Trophoblast cell (in vitro differentiated cells and primary cell): ENCODE measurements around the gene ZNF326.
"Not testable (repeated sequence)": the region's sequence is repeated elsewhere in the genome, so short reads cannot be mapped to it uniquely, and the experiment has no call there.

Experiments used
- DNase-seq, 2 donors: peaks; one replicate each; pipeline ENCODE4 v3.0.0-alpha.2; 2016
- H2AFZ ChIP-seq: 2 replicates; pipeline ENCODE4 v1.6.1; 2013; ENCODE audit warnings: low read length, moderate library complexity, mild to moderate bottlenecking; ENCODE audit not compliant: insufficient read depth, poor library complexity
- H2AK5ac ChIP-seq: 2 replicates; pipeline ENCODE4 v1.6.1; 2013; ENCODE audit warnings: mild to moderate bottlenecking, low read length
- H2BK120ac ChIP-seq: 2 replicates; pipeline ENCODE4 v1.6.1; 2013; ENCODE audit warnings: low read length, mild to moderate bottlenecking, moderate library complexity; ENCODE audit not compliant: insufficient read depth, poor library complexity
- H2BK12ac ChIP-seq: 2 replicates; pipeline ENCODE4 v1.6.1; 2013; ENCODE audit warnings: mild to moderate bottlenecking, low read length, moderate library complexity
- H2BK5ac ChIP-seq: 2 replicates; pipeline ENCODE4 v1.6.1; 2013; ENCODE audit warnings: low read length, low read depth, moderate library complexity, mild to moderate bottlenecking; ENCODE audit not compliant: poor library complexity
- H3K14ac ChIP-seq: 2 replicates; pipeline ENCODE4 v1.6.1; 2013; ENCODE audit warnings: mild to moderate bottlenecking, low read length
- H3K18ac ChIP-seq: 2 replicates; pipeline ENCODE4 v1.6.1; 2013; ENCODE audit warnings: mild to moderate bottlenecking, low read length
- H3K23ac ChIP-seq: 2 replicates; pipeline ENCODE4 v1.6.1; 2013; ENCODE audit warnings: low read length
- H3K27ac ChIP-seq: 2 replicates; pipeline ENCODE4 v1.5.1; 2013; ENCODE audit warnings: low read depth, mild to moderate bottlenecking, inconsistent platforms, low read length, moderate library complexity
- H3K27me3 ChIP-seq: 2 replicates; pipeline ENCODE4 v1.6.1; 2013; ENCODE audit warnings: inconsistent platforms, mild to moderate bottlenecking, low read length, moderate library complexity; ENCODE audit not compliant: insufficient read depth
- H3K36me3 ChIP-seq, 2 experiments: 1 replicate in 1 of 2; 2 replicates in 1 of 2; pipeline ENCODE4 v1.6.1; 2013; ENCODE audit warnings: low read length in 2 of 2, mild to moderate bottlenecking in 2 of 2, moderate library complexity in 1 of 2; ENCODE audit not compliant: insufficient read depth in 2 of 2, control insufficient read depth in 1 of 2
- H3K4ac ChIP-seq: 2 replicates; pipeline ENCODE4 v1.6.1; 2013; ENCODE audit warnings: low read depth, mild to moderate bottlenecking, low read length, moderate library complexity
- H3K4me1 ChIP-seq, 2 experiments: 1 replicate in 1 of 2; 2 replicates in 1 of 2; pipeline ENCODE4 v1.6.1; 2013; ENCODE audit warnings: low read length in 2 of 2, mild to moderate bottlenecking in 2 of 2, moderate library complexity in 1 of 2; ENCODE audit not compliant: insufficient read depth in 2 of 2, control insufficient read depth in 1 of 2
- H3K4me2 ChIP-seq: 2 replicates; pipeline ENCODE4 v1.6.1; 2013; ENCODE audit warnings: inconsistent platforms, mild to moderate bottlenecking, low read length, moderate library complexity
- H3K4me3 ChIP-seq: 2 replicates; pipeline ENCODE4 v1.5.1; 2013; ENCODE audit warnings: mild to moderate bottlenecking, low read depth, low read length, inconsistent platforms
- H3K79me1 ChIP-seq: one replicate; pipeline ENCODE4 v1.6.1; 2013; ENCODE audit warnings: low read length
- H3K79me2 ChIP-seq: 2 replicates; pipeline ENCODE4 v1.6.1; 2013; ENCODE audit warnings: low read length, mild to moderate bottlenecking; ENCODE audit not compliant: control insufficient read depth, insufficient read depth, poor library complexity
- H3K9ac ChIP-seq: 2 replicates; pipeline ENCODE4 v1.6.1; 2013; ENCODE audit warnings: mild to moderate bottlenecking, low read length
- H3K9me3 ChIP-seq: 2 replicates; pipeline ENCODE4 v1.6.1; 2013; ENCODE audit warnings: low read depth, mild to moderate bottlenecking, control low read depth, inconsistent platforms, low read length; ENCODE audit not compliant: insufficient read depth
- H4K12ac ChIP-seq: 2 replicates; pipeline ENCODE4 v1.6.1; 2013; ENCODE audit warnings: low read depth, mild to moderate bottlenecking, low read length, moderate library complexity
- H4K8ac ChIP-seq: 2 replicates; pipeline ENCODE4 v1.6.1; 2013; ENCODE audit warnings: low read depth, mild to moderate bottlenecking, low read length, moderate library complexity
- H4K91ac ChIP-seq: one replicate; pipeline ENCODE4 v1.6.1; 2013; ENCODE audit warnings: low read depth, mild to moderate bottlenecking, low read length, moderate library complexity
- WGBS: extraction: QIAGEN DNeasy Blood & Tissue Kit; methylation state at CpG from one replicate; pipeline ENCODE4 v1.1.7; 2013; ENCODE audit warnings: missing lambda C conversion rate; ENCODE audit not compliant: insufficient read length, insufficient coverage; ENCODE audit errors: extremely low coverage; 5-methylcytosine and 5-hydroxymethylcytosine counted together

ZNF326 gene

GRCh38 chr1:90048043-90048442 is 53.1 kb downstream of the ZNF326 start:
- Histone ChIP-seq H3K23ac (no peak overlapping the region), H3K27me3 (no peaks in the 10 kb centered on the region), H3K4me1 (no peaks in the 10 kb centered on the region), H4K8ac (no peak overlapping the region), H4K12ac (no peak overlapping the region), H3K79me2 (no peaks in the 10 kb centered on the region), H2BK120ac (no peak overlapping the region), H3K18ac (no peak overlapping the region), H2AK5ac (no peak overlapping the region), H3K27ac (no peak overlapping the region), H2BK5ac (no peak overlapping the region), H3K9ac (no peak overlapping the region), H3K79me1 (no peaks in the 10 kb centered on the region), H4K91ac (no peak overlapping the region), H3K36me3 (no peaks in the 10 kb centered on the region), H3K4me3 (no peak overlapping the region), H2AFZ (no peak overlapping the region), H2BK12ac (no peak overlapping the region), H3K4ac (no peak overlapping the region), H3K14ac (no peak overlapping the region), H3K4me2 (no peak overlapping the region), H3K9me3 (no peaks in the 10 kb centered on the region)
- WGBS = no CpG with 5 or more reads among the region's 5 CpGs
- no peak for DNase-seq

- WGBS = no CpG with 5 or more reads among the region's 31 CpGs
- H3K14ac ChIP-seq, H3K4me3 ChIP-seq, H3K18ac ChIP-seq, H3K9ac ChIP-seq, H2AFZ ChIP-seq, H3K79me2 ChIP-seq, H3K36me3 ChIP-seq, H2BK5ac ChIP-seq, H2BK120ac ChIP-seq, DNase-seq, H3K4ac ChIP-seq, H2AK5ac ChIP-seq, H4K8ac ChIP-seq, H4K91ac ChIP-seq, H4K12ac ChIP-seq, H3K23ac ChIP-seq, H3K9me3 ChIP-seq, H3K4me1 ChIP-seq, H3K27me3 ChIP-seq, H2BK12ac ChIP-seq, H3K4me2 ChIP-seq, H3K79me1 ChIP-seq, H3K27ac ChIP-seq: not testable (repeated sequence)
These were observed 68.1 kb downstream of the ZNF326 start for GRCh38 chr1:90062700-90063643.

DNA sequence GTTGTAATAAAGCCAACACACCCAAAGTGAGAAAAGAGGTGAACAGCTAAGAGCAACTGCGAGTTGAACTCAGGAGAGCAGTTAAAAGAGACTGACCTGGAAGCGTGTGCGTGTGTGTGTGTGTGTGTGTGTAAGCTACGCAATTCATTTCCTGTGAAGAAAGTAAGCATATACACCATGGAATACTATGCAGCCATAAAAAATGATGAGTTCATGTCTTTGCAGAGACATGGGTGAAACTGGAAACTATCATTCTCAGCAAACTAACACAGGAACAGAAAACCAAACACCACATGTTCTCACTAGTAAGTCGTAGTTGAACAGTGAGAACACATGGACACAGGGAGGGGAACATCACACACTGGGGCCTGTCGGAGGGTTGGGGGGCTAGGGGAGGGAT is 69.2 kb downstream of the ZNF326 start:
- H2BK12ac ChIP-seq, H3K27ac ChIP-seq, H3K79me2 ChIP-seq, H3K14ac ChIP-seq, H3K4me3 ChIP-seq, DNase-seq, H3K27me3 ChIP-seq, H4K12ac ChIP-seq, H4K91ac ChIP-seq, H3K4ac ChIP-seq, H3K4me2 ChIP-seq, H3K79me1 ChIP-seq, H3K23ac ChIP-seq, H2AK5ac ChIP-seq, H3K4me1 ChIP-seq, H2BK120ac ChIP-seq, H3K18ac ChIP-seq, H3K36me3 ChIP-seq, H3K9ac ChIP-seq, H2AFZ ChIP-seq, H3K9me3 ChIP-seq, H2BK5ac ChIP-seq, H4K8ac ChIP-seq: not testable (repeated sequence)
- WGBS = no CpG with 5 or more reads among the region's 6 CpGs

- Histone ChIP-seq H3K9me3 (no peaks in the 10 kb centered on the region), H2AK5ac (no peak overlapping the region), H3K9ac (no peak overlapping the region), H3K18ac (no peak overlapping the region), H3K27ac (no peak overlapping the region), H3K79me1 (no peaks in the 10 kb centered on the region), H3K23ac (no peak overlapping the region), H2BK120ac (no peak overlapping the region), H3K4me3 (no peak overlapping the region), H3K36me3 (no peaks in the 10 kb centered on the region), H4K91ac (no peak overlapping the region), H3K14ac (no peak overlapping the region), H3K4me2 (no peak overlapping the region), H2AFZ (no peak overlapping the region), H3K4me1 (no peaks in the 10 kb centered on the region), H3K4ac (no peak overlapping the region), H3K79me2 (no peaks in the 10 kb centered on the region), H3K27me3 (no peaks in the 10 kb centered on the region), H2BK5ac (no peak overlapping the region), H4K8ac (no peak overlapping the region), H2BK12ac (no peak overlapping the region), H4K12ac (no peak overlapping the region)
- DNase-seq = no peak
- no CpG with 5 or more reads among the region's 3 CpGs for WGBS
These were observed 72.5 kb downstream of the ZNF326 start for GRCh38 chr1:90067194-90067931.
